OCI-LY7 (cell line): ENCODE results near the gene TOPAZ1.

Experiments used
- CTCF ChIP-seq: fragments of 200-600 bp; sonication (generic); conservative IDR thresholded peaks from 2 replicates; pipeline ENCODE4 v1.5.1; 2014; ENCODE audit warnings: mild to moderate bottlenecking, antibody characterized with exemption, low read length, moderate library complexity, mixed read lengths
- EZH2phosphoT487 ChIP-seq: fragments of 200-600 bp; sonication (generic); IDR thresholded peaks from 2 replicates; pipeline ENCODE4 v1.6.1; 2018; ENCODE audit warnings: low read depth, borderline replicate concordance, mild to moderate bottlenecking, mixed run types, antibody characterized with exemption, low read length, moderate library complexity, mixed read lengths

GRCh38 chr3:44297255-44297654 is 55.6 kb downstream of the TOPAZ1 start:
- TF ChIP-seq CTCF = no peak
- TF ChIP-seq EZH2phosphoT487 = no peak
